H1 (cell line): Measurements from ENCODE around the gene LCE3D. TPM values are rescaled to one million over a fixed set of nuclear protein-coding genes. Genes with fewer than 3 reads are reported as not detected.
"Not testable (repeated sequence)": the region's sequence is repeated elsewhere in the genome, so short reads cannot be mapped to it uniquely, and the experiment has no call there.

Experiments
- CTCF ChIA-PET: fragments of 300-600 bp; sonication (Branson Sonifier 250); formaldehyde crosslinking; loops from one replicate; lab custom pipeline; 2021; ENCODE audit not compliant: partially characterized antibody; lab: Charles Lee
- POLR2A ChIA-PET: fragments of 300-600 bp; sonication (Branson Sonifier 250); formaldehyde crosslinking; loops from one replicate; lab custom pipeline; 2021; ENCODE audit warnings: inconsistent platforms; ENCODE audit not compliant: partially characterized antibody; lab: Charles Lee
- DNase-seq, 2 experiments: peaks; one replicate each; pipeline versions ENCODE4 v3.0.0 to v3.0.0-alpha.2; 2010 to 2022; ENCODE audit warnings: low spot score in 2 of 2, low read depth in 1 of 2, mixed read lengths in 1 of 2
- FAIRE-seq: peaks from 2 replicates; lab custom pipeline; 2011; peaks lifted over from hg19 to GRCh38; lab: Jason Lieb, UNC
- H2AFZ ChIP-seq: 2 replicates; pipeline ENCODE4 v1.8.1; 2012; ENCODE audit warnings: low read length, inconsistent platforms
- H2AK5ac ChIP-seq: 2 replicates; pipeline ENCODE4 v1.6.1; 2013; ENCODE audit warnings: low read depth, low read length
- H2BK120ac ChIP-seq: replicated peaks from 2 replicates; pipeline ENCODE3; 2013; ENCODE audit warnings: low read depth, low read length, inconsistent platforms
- H2BK12ac ChIP-seq: 2 replicates; pipeline ENCODE4 v1.6.1; 2013; ENCODE audit warnings: low read depth, low read length
- H2BK15ac ChIP-seq: 2 replicates; pipeline ENCODE4 v1.6.1; 2013; ENCODE audit warnings: low read length
- H2BK20ac ChIP-seq: 2 replicates; pipeline ENCODE4 v1.6.1; 2013; ENCODE audit warnings: low read length
- H2BK5ac ChIP-seq: 2 replicates; pipeline ENCODE4 v1.6.1; 2013; ENCODE audit warnings: low read depth, low read length
- H3K14ac ChIP-seq: 2 replicates; pipeline ENCODE4 v1.6.1; 2013; ENCODE audit warnings: inconsistent platforms; ENCODE audit not compliant: insufficient read length
- H3K18ac ChIP-seq: 2 replicates; pipeline ENCODE4 v1.6.1; 2013; ENCODE audit warnings: low read length; ENCODE audit errors: extremely low read depth
- H3K23ac ChIP-seq: 2 replicates; pipeline ENCODE4 v1.6.1; 2013; ENCODE audit warnings: inconsistent platforms; ENCODE audit not compliant: insufficient read length
- H3K23me2 ChIP-seq: 2 replicates; pipeline ENCODE4 v1.6.1; 2013; ENCODE audit warnings: low read depth, low read length
- H3K27ac ChIP-seq: 2 replicates; pipeline ENCODE4 v1.6.1; 2011; ENCODE audit warnings: low read depth, low read length, inconsistent platforms
- H3K27me3 ChIP-seq, 4 experiments: replicated peaks in 1 of 4; 1 replicate in 1 of 4; 2 replicates in 3 of 4; pipeline versions ENCODE4 v1.6.1 to v1.8.1; 2011 to 2013; ENCODE audit warnings: low read length in 3 of 4, mild to moderate bottlenecking in 3 of 4, inconsistent platforms in 2 of 4, mixed read lengths in 2 of 4, moderate library complexity in 1 of 4; ENCODE audit not compliant: control insufficient read depth in 3 of 4, insufficient read depth in 3 of 4; ENCODE audit errors: extremely low read depth in 1 of 4
- H3K36me3 ChIP-seq, 4 experiments: 2 replicates each; pipeline versions ENCODE4 v1.6.1 to v1.8.1; 2011 to 2013; ENCODE audit warnings: mild to moderate bottlenecking in 4 of 4, low read length in 3 of 4, moderate library complexity in 2 of 4, control low read depth in 1 of 4, inconsistent platforms in 1 of 4; ENCODE audit not compliant: insufficient read depth in 4 of 4, control insufficient read depth in 2 of 4
- H3K4ac ChIP-seq: replicated peaks from 2 replicates; pipeline ENCODE3; 2013; ENCODE audit warnings: low read length, low read depth, mixed read lengths, inconsistent platforms; ENCODE audit not compliant: insufficient read length
- H3K4me1 ChIP-seq, 4 experiments: replicated peaks in 1 of 4; 1 replicate in 1 of 4; 2 replicates in 3 of 4; pipeline versions ENCODE4 v1.6.1 to v1.8.1; 2011 to 2013; ENCODE audit warnings: low read length in 3 of 4, inconsistent platforms in 2 of 4, mixed read lengths in 1 of 4; ENCODE audit not compliant: insufficient read depth in 4 of 4, control insufficient read depth in 3 of 4
- H3K4me2 ChIP-seq, 2 experiments: 2 replicates each; pipeline versions ENCODE4 v1.6.1 to v1.8.1; 2011 to 2013; ENCODE audit warnings: low read depth in 2 of 2, low read length in 2 of 2, control low read depth in 1 of 2, inconsistent platforms in 1 of 2, mild to moderate bottlenecking in 1 of 2; ENCODE audit not compliant: insufficient read depth in 1 of 2
- H3K4me3 ChIP-seq, 4 experiments: fragments of 200-600, 300-600 bp in 1 of 4; sonication (generic), shearing (Covaris generic), sonication (Bioruptor Twin) in 1 of 4; 2 replicates each; pipeline versions ENCODE4 v1.5.1 to v1.8.1; 2011 to 2016; ENCODE audit warnings: low read length in 4 of 4, low read depth in 3 of 4, control low read depth in 2 of 4, inconsistent platforms in 2 of 4, mild to moderate bottlenecking in 2 of 4, mixed read lengths in 1 of 4, moderate library complexity in 1 of 4; ENCODE audit not compliant: insufficient read depth in 2 of 4; ENCODE audit errors: extremely low read depth in 1 of 4
- H3K56ac ChIP-seq: replicated peaks from 2 replicates; pipeline ENCODE3; 2013; ENCODE audit warnings: low read depth, mild to moderate bottlenecking, mixed read lengths, low read length, inconsistent platforms; ENCODE audit not compliant: insufficient read length
- H3K79me1 ChIP-seq: 2 replicates; pipeline ENCODE4 v1.6.1; 2013; ENCODE audit warnings: low read depth, low read length, control low read depth
- H3K79me2 ChIP-seq, 2 experiments: 2 replicates each; pipeline versions ENCODE4 v1.6.1 to v1.8.1; 2012 to 2013; ENCODE audit warnings: low read length in 2 of 2, mild to moderate bottlenecking in 2 of 2, inconsistent platforms in 1 of 2; ENCODE audit not compliant: insufficient read depth in 2 of 2, control insufficient read depth in 1 of 2
- H3K9ac ChIP-seq, 4 experiments: replicated peaks in 1 of 4; 1 replicate in 1 of 4; 2 replicates in 3 of 4; pipeline versions ENCODE4 v1.6.1 to v1.8.1; 2011 to 2013; ENCODE audit warnings: low read depth in 3 of 4, low read length in 3 of 4, control low read depth in 2 of 4, mild to moderate bottlenecking in 2 of 4, moderate library complexity in 2 of 4, inconsistent platforms in 1 of 4; ENCODE audit errors: extremely low read depth in 1 of 4
- H3K9me3 ChIP-seq, 2 experiments: 2 replicates each; pipeline versions ENCODE4 v1.6.1 to v1.8.1; 2012 to 2013; ENCODE audit warnings: mild to moderate bottlenecking in 2 of 2, moderate library complexity in 2 of 2, control low read depth in 1 of 2, inconsistent platforms in 1 of 2, low read depth in 1 of 2, low read length in 1 of 2, mixed read lengths in 1 of 2; ENCODE audit not compliant: insufficient read depth in 2 of 2
- H4K20me1 ChIP-seq, 2 experiments: replicated peaks in 1 of 2; 2 replicates each; pipeline versions ENCODE3 to v1.8.1; 2011 to 2013; ENCODE audit warnings: inconsistent platforms in 2 of 2, low read length in 2 of 2, mild to moderate bottlenecking in 1 of 2; ENCODE audit not compliant: insufficient read depth in 2 of 2, control insufficient read depth in 1 of 2
- H4K5ac ChIP-seq: 2 replicates; pipeline ENCODE4 v1.6.1; 2013; ENCODE audit warnings: low read length, low read depth, mixed read lengths, inconsistent platforms; ENCODE audit not compliant: insufficient read length
- H4K8ac ChIP-seq: 2 replicates; pipeline ENCODE4 v1.8.0; 2013; ENCODE audit warnings: mild to moderate bottlenecking, moderate library complexity, low read length, inconsistent platforms; ENCODE audit not compliant: insufficient read depth; ENCODE audit errors: extremely low read depth
- H4K91ac ChIP-seq: replicated peaks from 2 replicates; pipeline ENCODE3; 2013; ENCODE audit warnings: low read length, mixed read lengths, inconsistent platforms; ENCODE audit not compliant: insufficient read length
- WGBS, 2 experiments: shearing (Covaris generic) in 1 of 2; methylation state at CpG; one replicate each; pipeline versions ENCODE4 v1.1.6 to v1.1.7; 2013 to 2015; ENCODE audit warnings: low lambda C conversion rate in 2 of 2, mixed read lengths in 2 of 2, inconsistent platforms in 1 of 2, low coverage in 1 of 2, missing lambda C conversion rate in 1 of 2; ENCODE audit not compliant: insufficient replicate concordance in 2 of 2, insufficient coverage in 1 of 2, insufficient read length in 1 of 2; ENCODE audit errors: extremely low coverage in 1 of 2, missing lambda C conversion rate in 1 of 2; 5-methylcytosine and 5-hydroxymethylcytosine counted together
- polyA plus RNA-seq, 7 experiments: library from polyadenylated mRNA; depleted of rRNA in 3 of 7; stranded (reverse) in 5 of 7; unstranded in 2 of 7; fragments of >200 nt in 5 of 7; fragments of 200-250 nt in 2 of 7; gene quantifications; 1 replicate in 5 of 7; 2 replicates in 1 of 7; 4 replicates in 1 of 7; pipeline versions ENCODE4 v1.2.1 to v1.2.3, GENCODE V29; 2011 to 2013; ENCODE audit warnings: missing spikeins in 2 of 7, mixed read lengths in 2 of 7
- total RNA-seq: library from RNA; stranded (reverse); fragmentation: NEBNext Ultra II Directional; extraction: Animal tissue kit (Norgen Biotek cat#: 25700); gene quantifications from 2 replicates; pipeline ENCODE4 v1.2.1, GENCODE V29; 2021

LCE3D gene
- total and polyA plus RNA-seq, 2 of the 8 experiments (the other 6 are each of a cell fraction or from before 2014, with no cell fraction given): not detected

DNA sequence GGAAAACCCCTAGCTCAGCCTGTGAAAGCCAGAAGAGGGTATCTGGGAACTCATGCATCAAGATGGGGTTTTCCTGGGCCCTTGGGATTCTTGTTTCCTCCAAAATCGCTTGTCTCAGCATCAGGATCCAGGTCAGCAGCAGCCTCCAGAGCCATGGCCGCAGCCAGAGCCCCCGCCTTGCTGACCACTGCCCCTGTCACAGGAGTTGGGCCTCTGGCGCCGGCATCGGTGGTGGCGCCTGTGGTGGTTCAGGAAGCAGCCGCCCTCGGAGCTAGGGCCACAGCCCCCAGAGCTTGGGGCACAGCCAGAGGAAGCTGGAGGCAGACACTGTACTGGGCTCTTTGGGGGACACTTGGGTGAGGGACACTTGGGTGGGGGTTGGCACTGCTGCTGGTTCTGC, 790 bp downstream of the LCE3D start:
- H3K27me3 ChIP-seq, H3K23me2 ChIP-seq, H4K20me1 ChIP-seq, DNase-seq, H4K8ac ChIP-seq, H3K36me3 ChIP-seq, H3K4me3 ChIP-seq, H3K23ac ChIP-seq, H3K4me2 ChIP-seq, H3K56ac ChIP-seq, H2BK12ac ChIP-seq, H2BK15ac ChIP-seq, H3K14ac ChIP-seq, POLR2A ChIA-PET, FAIRE-seq, H3K27ac ChIP-seq, H2BK5ac ChIP-seq, H3K4me1 ChIP-seq, H2AK5ac ChIP-seq, H3K79me1 ChIP-seq, H4K91ac ChIP-seq, H3K79me2 ChIP-seq, H2AFZ ChIP-seq, H3K9ac ChIP-seq, H2BK20ac ChIP-seq, H3K18ac ChIP-seq, H3K4ac ChIP-seq, H2BK120ac ChIP-seq, H4K5ac ChIP-seq: not testable (repeated sequence)
- WGBS, 2 experiments: 85% methylated on average over 7 of the region's 9 CpGs; no CpG with 5 or more reads in 1 of the 2 experiments
- CTCF ChIA-PET: interaction anchor here (1.0 kb wide), 1 partner anchor 41 kb away, joined by 3 read pairs; no protein-coding TSS in a partner anchor
- peaks cover 52 to 69% of the 10 kb centered on the region in 2 experiments for H3K9me3 ChIP-seq
